Immature natural killer cell (primary cell): Measurements from ENCODE around the gene SEC22A. TPM values are rescaled to one million over a fixed set of nuclear protein-coding genes. Genes with fewer than 3 reads are reported as not detected.

Source experiments
- DNase-seq, 3 donors: peaks; one replicate each; pipeline ENCODE4 v3.0.0; 2022; ENCODE audit warnings: mixed read lengths in 1 of 3
- H3K27ac Mint-ChIP-seq, 6 donors: one replicate each; pipeline ENCODE4 v1.8.0; 2020; ENCODE audit warnings: mixed read lengths in 6 of 6, mild to moderate bottlenecking in 5 of 6, inconsistent platforms in 4 of 6, moderate library complexity in 3 of 6
- H3K27me3 Mint-ChIP-seq, 3 donors: one replicate each; pipeline ENCODE4 v1.8.0; 2020 to 2021; ENCODE audit warnings: low read depth in 3 of 3, mild to moderate bottlenecking in 3 of 3, mixed read lengths in 3 of 3, moderate library complexity in 3 of 3, inconsistent platforms in 1 of 3
- H3K36me3 Mint-ChIP-seq, 3 donors: one replicate each; pipeline ENCODE4 v1.8.0; 2020; ENCODE audit warnings: mixed read lengths in 3 of 3, inconsistent platforms in 2 of 3, mild to moderate bottlenecking in 2 of 3
- H3K4me1 Mint-ChIP-seq, 2 donors: one replicate each; pipeline ENCODE4 v1.8.0; 2020; ENCODE audit warnings: inconsistent platforms in 2 of 2, mild to moderate bottlenecking in 2 of 2, mixed read lengths in 2 of 2, moderate library complexity in 1 of 2
- H3K4me3 Mint-ChIP-seq, 5 donors: one replicate each; pipeline ENCODE4 v1.8.0; 2020; ENCODE audit warnings: mild to moderate bottlenecking in 5 of 5, mixed read lengths in 5 of 5, inconsistent platforms in 3 of 5, moderate library complexity in 3 of 5
- H3K9me3 Mint-ChIP-seq, 6 donors: one replicate each; pipeline ENCODE4 v1.8.0; 2020; ENCODE audit warnings: mild to moderate bottlenecking in 6 of 6, mixed read lengths in 6 of 6, inconsistent platforms in 4 of 6, moderate library complexity in 3 of 6
- polyA plus RNA-seq, 3 donors: library from polyadenylated mRNA; unstranded; fragments of 300-500 nt; fragmentation: Illumina TruSeq; gene quantifications; one replicate each; pipeline ENCODE4 v1.2.3, GENCODE V29; 2021

SEC22A gene
- polyA plus RNA-seq, 3 donors from 2014 or later: 9.6 to 15.3 (median 14.0) TPM

GRCh38 chr3:123281406-123281805 lies 79.7 kb downstream of the SEC22A start:
- no peaks in the 10 kb centered on the region for H3K9me3 Mint-ChIP-seq
- no peak overlapping the region for H3K27ac Mint-ChIP-seq
- peaks cover 0 to 2% (median 2%) of the 10 kb centered on the region in 3 donors for H3K27me3 Mint-ChIP-seq
- DNase-seq: no peak
- no peak overlapping the region for H3K4me3 Mint-ChIP-seq
- H3K36me3 Mint-ChIP-seq: no peaks in the 10 kb centered on the region
- H3K4me1 Mint-ChIP-seq: no peaks in the 10 kb centered on the region

DNA sequence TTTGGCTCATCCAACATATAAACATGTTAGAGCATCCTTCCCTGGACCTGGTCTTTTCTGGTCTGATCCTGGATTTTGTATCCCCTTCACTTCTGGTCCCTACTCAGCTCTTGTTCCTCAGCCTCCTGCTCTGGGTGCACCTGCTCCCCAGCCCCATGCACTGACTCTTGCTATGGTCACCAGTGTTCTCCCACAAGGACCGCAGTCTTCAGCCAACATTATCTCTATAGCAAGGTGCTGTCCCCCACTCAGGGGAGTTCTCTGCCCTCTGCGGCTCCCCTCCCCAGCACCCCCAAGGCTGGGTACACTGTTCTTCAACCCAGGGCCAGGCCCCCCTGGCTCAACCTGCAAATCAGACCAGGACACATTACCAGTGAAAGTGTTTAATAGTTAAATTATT lies 80.2 kb downstream of the SEC22A start:
- H3K4me3 Mint-ChIP-seq: no peak overlapping the region
- peaks cover 0 to 2% (median 0%) of the 10 kb centered on the region in 3 donors for H3K27me3 Mint-ChIP-seq
- H3K36me3 Mint-ChIP-seq: no peaks in the 10 kb centered on the region
- H3K4me1 Mint-ChIP-seq: no peaks in the 10 kb centered on the region
- no peaks in the 10 kb centered on the region for H3K9me3 Mint-ChIP-seq
- no peak for DNase-seq
- H3K27ac Mint-ChIP-seq: no peak overlapping the region

GRCh38 chr3:123282461-123282860 lies 80.7 kb downstream of the SEC22A start:
- peaks cover 0 to 2% (median 0%) of the 10 kb centered on the region in 3 donors for H3K27me3 Mint-ChIP-seq

GRCh38 chr3:123283074-123283473 lies 81.3 kb downstream of the SEC22A start:
- H3K27me3 Mint-ChIP-seq: peaks cover 0 to 2% (median 0%) of the 10 kb centered on the region in 3 donors
- H3K4me3 Mint-ChIP-seq: no peak overlapping the region
- no peak for DNase-seq
- H3K36me3 Mint-ChIP-seq: no peaks in the 10 kb centered on the region
- no peaks in the 10 kb centered on the region for H3K9me3 Mint-ChIP-seq
- H3K27ac Mint-ChIP-seq: no peak overlapping the region
- H3K4me1 Mint-ChIP-seq: no peaks in the 10 kb centered on the region

More at GRCh38 chr3:123282461-123282860, 80.7 kb downstream of the SEC22A start:
- Mint-ChIP-seq H3K36me3 (no peaks in the 10 kb centered on the region), H3K27ac (no peak overlapping the region), H3K9me3 (no peaks in the 10 kb centered on the region), H3K4me3 (no peak overlapping the region), H3K4me1 (no peaks in the 10 kb centered on the region)
- no peak for DNase-seq

- H3K27me3 Mint-ChIP-seq: peaks cover 0 to 2% (median 0%) of the 10 kb centered on the region in 3 donors
- H3K4me1 Mint-ChIP-seq: no peaks in the 10 kb centered on the region
- no peak overlapping the region for H3K4me3 Mint-ChIP-seq
- H3K27ac Mint-ChIP-seq: no peak overlapping the region
- DNase-seq: no peak
- H3K9me3 Mint-ChIP-seq: no peaks in the 10 kb centered on the region
- no peaks in the 10 kb centered on the region for H3K36me3 Mint-ChIP-seq
Observed at GRCh38 chr3:123283657-123284398, 82.1 kb downstream of the SEC22A start.

GRCh38 chr3:123284399-123285010 lies 82.8 kb downstream of the SEC22A start:
- Mint-ChIP-seq H3K4me3 (no peak overlapping the region), H3K4me1 (no peaks in the 10 kb centered on the region), H3K27ac (no peak overlapping the region), H3K36me3 (no peaks in the 10 kb centered on the region), H3K9me3 (no peaks in the 10 kb centered on the region), H3K27me3 (peaks cover 0 to 2% (median 0%) of the 10 kb centered on the region in 3 donors)
- no peak for DNase-seq

DNA sequence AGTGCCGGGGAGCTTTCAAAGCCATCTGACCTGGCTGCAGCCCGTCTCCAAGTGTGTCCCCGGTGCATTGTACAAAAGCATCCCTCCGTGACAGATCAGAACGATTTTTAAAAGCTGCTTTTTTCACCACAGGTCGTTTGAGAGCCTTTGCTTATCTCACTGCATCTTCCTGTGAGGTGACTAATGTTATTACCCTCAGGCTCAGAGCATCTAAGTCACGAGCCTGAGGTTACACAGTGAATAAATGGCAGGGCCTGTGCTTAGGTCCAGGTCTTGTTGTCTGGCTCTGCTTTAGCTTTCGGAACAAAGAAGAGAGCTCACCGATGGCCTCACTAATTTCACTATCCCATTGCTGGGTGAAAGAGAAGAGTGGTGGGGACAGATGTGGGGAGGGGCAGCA lies 83.3 kb downstream of the SEC22A start:
- Mint-ChIP-seq H3K9me3 (no peaks in the 10 kb centered on the region), H3K27ac (no peak overlapping the region), H3K4me1 (no peaks in the 10 kb centered on the region), H3K27me3 (peaks cover 0 to 2% (median under 1%) of the 10 kb centered on the region in 3 donors), H3K4me3 (no peak overlapping the region), H3K36me3 (no peaks in the 10 kb centered on the region)
- DNase-seq: no peak

DNA sequence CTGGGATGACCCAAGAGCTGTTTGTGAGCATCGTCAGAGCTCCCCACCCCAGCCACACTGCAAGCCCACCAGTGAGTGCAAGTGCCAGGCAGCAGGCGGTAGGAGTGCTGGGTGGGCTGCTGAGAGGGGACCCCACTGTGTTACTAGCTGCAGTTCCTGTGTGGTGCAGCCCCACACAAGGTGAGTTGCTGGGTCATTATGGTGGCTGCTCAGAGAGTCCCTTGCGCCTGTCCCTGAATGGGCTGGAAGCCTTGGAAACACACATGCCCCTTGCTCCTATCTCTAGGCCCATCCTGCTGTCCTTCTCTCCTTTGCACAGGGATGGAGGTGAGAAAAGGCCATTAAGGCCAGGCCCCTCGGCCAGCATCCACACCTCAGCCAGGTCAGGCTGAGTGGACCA lies 83.7 kb downstream of the SEC22A start:
- DNase-seq: no peak
- Mint-ChIP-seq H3K27me3 (peaks cover 0 to 5% (median 1%) of the 10 kb centered on the region in 3 donors), H3K9me3 (no peaks in the 10 kb centered on the region), H3K27ac (no peak overlapping the region), H3K4me3 (no peak overlapping the region), H3K36me3 (no peaks in the 10 kb centered on the region), H3K4me1 (no peaks in the 10 kb centered on the region)

DNA sequence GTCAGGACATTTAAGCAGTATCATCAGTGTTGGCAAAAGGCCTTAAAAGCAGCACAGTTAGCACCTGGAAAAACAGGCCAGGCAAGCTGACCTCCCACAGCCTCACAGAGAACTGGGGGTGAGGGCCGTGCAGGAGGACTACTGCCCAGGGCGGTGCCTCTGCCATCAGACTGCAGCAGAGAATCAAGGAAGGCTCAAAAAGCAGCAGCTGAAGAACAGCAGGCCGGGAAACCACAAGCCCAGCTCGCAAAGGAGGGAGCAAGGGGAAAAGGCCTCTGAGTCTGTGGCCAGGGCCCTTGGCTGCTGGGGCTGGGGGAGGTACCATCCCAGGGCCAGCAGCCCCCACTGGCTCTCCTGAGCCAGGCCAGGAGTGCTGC lies 84.2 kb downstream of the SEC22A start:
- Mint-ChIP-seq H3K27ac (no peak overlapping the region), H3K27me3 (peaks cover 0 to 6% (median 1%) of the 10 kb centered on the region in 3 donors), H3K4me3 (no peak overlapping the region), H3K9me3 (no peaks in the 10 kb centered on the region), H3K4me1 (no peaks in the 10 kb centered on the region), H3K36me3 (no peaks in the 10 kb centered on the region)
- no peak for DNase-seq

DNA sequence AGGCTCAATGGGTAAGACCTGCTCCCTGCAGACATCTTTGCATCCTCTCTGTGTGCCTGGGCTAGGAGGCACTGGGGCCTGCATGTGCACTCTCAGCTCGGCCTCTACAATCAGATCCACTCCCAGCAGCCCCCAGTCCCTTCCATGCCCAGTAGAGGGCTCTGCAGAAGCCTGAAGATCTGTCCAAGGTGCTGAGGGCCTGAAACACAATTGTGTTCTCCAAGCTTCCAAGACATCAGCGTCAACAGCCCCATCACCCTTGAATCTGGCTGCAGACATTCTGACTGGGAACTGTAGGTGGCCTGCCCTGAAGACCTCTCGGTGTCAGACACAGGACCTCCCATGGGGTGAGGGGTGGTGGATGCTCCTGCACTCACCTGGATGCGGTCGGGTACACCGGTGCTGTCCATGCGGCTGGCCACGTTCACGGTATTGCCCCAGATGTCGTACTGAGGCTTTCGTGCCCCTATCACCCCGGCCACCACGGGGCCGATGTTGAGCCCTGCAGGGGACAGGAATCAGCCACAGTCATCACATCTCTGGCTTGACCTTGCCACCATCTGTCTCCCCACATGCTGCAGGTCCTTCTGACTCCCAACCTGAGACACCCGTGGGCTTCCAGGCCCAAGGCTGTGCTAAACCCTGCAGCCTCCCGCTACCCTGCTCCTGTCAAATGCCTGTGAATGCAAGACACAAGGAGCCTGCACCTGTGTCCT lies 84.7 kb downstream of the SEC22A start:
- peak in 2 of 3 donors; percentile 1 to 13 for DNase-seq
- Mint-ChIP-seq H3K9me3 (no peaks in the 10 kb centered on the region), H3K36me3 (no peaks in the 10 kb centered on the region), H3K4me3 (no peak overlapping the region), H3K27me3 (peaks cover 0 to 6% (median 1%) of the 10 kb centered on the region in 3 donors), H3K4me1 (no peaks in the 10 kb centered on the region), H3K27ac (no peak overlapping the region)

DNA sequence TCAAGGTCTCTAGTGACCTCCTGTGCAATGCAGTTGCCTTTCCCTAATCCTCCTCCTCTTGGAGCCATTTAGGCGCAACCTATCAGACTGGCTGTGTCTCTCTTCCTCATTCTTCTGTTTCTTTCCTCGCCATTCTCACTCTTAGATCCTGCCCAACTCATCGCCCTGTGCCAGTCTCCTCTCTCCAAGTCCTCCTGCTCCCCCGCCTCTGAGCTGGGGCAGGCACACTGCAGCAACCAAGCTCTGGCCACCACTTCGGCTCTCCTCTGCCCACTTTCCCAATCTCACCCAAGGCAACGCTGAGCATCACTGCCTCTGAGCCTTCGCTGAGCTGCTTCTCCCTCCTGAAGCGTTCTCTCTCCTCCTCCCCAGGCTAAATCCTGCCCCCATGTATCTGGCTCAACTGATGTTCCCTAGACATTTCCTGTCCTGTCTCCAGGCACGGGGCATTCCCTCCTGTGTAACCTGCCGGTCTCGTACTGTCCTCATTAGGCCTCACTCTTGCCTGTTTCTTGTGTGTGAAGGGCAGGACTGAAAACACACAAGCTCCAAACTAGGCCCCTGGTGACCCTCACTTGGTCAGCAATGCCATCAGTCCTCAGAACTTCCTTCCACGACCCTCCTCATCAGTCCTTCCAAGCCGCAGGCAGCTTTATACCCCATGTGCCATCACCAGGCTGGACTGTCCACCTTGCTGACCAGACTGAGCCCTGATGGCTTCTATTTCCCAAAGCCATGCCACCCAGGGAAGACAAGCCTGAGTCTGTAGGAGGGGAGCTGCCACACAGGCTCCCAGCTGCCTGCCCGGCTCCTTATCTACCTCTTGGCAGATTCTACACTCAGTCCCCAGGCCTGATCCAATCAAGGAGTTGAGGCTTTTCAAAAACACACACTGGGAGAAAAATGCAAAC lies 85.6 kb downstream of the SEC22A start:
- no peak for DNase-seq
- no peak overlapping the region for H3K27ac Mint-ChIP-seq
- H3K9me3 Mint-ChIP-seq: no peaks in the 10 kb centered on the region
- H3K4me1 Mint-ChIP-seq: no peaks in the 10 kb centered on the region
- H3K27me3 Mint-ChIP-seq: peaks cover 0 to 6% (median 1%) of the 10 kb centered on the region in 3 donors
- H3K36me3 Mint-ChIP-seq: no peaks in the 10 kb centered on the region
- no peak overlapping the region for H3K4me3 Mint-ChIP-seq

DNA sequence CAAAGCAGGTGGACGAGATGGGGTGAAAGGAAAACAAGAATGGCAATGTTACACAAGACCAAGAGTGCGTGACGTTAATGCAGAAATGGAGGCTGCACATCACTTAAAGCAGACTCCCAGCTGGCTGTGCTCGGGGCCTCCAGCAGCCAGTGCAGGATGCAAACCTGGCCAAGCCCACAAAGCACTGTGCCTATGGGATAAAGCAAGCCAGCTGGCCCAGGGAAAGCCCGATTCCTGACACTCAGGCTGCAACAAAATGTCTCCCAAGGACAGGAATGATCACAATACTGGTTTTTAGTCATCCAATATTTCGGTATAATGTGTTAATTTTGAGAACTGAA lies 86.2 kb downstream of the SEC22A start:
- no peaks in the 10 kb centered on the region for H3K4me1 Mint-ChIP-seq
- H3K27ac Mint-ChIP-seq: no peak overlapping the region
- H3K4me3 Mint-ChIP-seq: no peak overlapping the region
- H3K27me3 Mint-ChIP-seq: peaks cover 0 to 6% (median 1%) of the 10 kb centered on the region in 3 donors
- H3K36me3 Mint-ChIP-seq: no peaks in the 10 kb centered on the region
- no peak for DNase-seq
- H3K9me3 Mint-ChIP-seq: no peaks in the 10 kb centered on the region

- Mint-ChIP-seq H3K4me1 (no peaks in the 10 kb centered on the region), H3K36me3 (no peaks in the 10 kb centered on the region), H3K4me3 (no peak overlapping the region), H3K27me3 (peaks cover 0 to 6% (median 1%) of the 10 kb centered on the region in 3 donors), H3K9me3 (no peaks in the 10 kb centered on the region), H3K27ac (no peak overlapping the region)
- no peak for DNase-seq
Observed at GRCh38 chr3:123289391-123290106, 87.8 kb downstream of the SEC22A start.
